ENCODE data around the gene PURB.

PURB gene

DNA sequence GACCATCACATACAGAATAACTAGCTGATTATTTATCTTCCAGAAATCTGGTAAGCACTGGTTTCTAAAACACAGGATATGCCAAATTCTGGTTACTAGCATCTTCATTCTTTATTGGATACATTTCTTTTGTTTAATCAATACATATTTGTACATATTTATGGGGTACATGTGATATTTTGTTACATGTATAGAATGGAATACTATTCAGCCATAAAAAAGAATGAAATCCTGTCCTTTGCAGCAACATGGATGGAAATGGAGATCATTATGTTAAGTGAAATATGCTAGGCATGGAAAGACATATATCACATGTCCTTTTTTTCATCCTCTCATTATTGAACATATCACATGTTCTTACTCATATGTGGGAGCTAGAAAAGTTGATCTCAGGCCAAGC, 32.7 kb upstream of the PURB start:
- no peak for DNase-seq (ENCODE audit: low read depth)
- H3K4me3 ChIP-seq (ENCODE audit: low read length), result no peak overlapping the region
- TF ChIP-seq, protein P1, sequence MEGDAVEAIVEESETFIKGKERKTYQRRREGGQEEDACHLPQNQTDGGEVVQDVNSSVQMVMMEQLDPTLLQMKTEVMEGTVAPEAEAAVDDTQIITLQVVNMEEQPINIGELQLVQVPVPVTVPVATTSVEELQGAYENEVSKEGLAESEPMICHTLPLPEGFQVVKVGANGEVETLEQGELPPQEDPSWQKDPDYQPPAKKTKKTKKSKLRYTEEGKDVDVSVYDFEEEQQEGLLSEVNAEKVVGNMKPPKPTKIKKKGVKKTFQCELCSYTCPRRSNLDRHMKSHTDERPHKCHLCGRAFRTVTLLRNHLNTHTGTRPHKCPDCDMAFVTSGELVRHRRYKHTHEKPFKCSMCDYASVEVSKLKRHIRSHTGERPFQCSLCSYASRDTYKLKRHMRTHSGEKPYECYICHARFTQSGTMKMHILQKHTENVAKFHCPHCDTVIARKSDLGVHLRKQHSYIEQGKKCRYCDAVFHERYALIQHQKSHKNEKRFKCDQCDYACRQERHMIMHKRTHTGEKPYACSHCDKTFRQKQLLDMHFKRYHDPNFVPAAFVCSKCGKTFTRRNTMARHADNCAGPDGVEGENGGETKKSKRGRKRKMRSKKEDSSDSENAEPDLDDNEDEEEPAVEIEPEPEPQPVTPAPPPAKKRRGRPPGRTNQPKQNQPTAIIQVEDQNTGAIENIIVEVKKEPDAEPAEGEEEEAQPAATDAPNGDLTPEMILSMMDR (conservative IDR thresholded peaks at IDR 0.05; ENCODE audit: low read depth, low read length), result no peak

DNA sequence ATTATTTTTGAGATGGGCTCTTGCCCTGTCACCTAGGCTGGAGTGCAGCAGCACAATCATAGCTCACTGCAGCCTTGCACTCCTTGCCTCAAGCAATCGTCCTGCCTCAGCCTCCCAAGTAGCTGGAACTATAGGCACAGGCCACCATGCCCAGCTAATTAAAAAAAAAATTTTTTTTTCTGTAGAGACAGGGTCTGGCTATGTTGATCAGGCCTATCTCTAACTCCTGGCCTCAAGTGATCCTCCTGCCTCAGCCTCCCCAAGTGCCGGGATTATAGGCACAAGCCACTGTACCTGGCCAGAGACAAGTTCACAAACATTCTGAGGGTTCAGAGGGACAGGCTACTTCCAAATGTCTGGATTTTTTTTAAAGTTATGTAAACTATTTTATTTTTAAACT, 32.1 kb upstream of the PURB start:
- no peak for DNase-seq (ENCODE audit: low read depth)
- TF ChIP-seq, protein P1 (conservative IDR thresholded peaks at IDR 0.05; ENCODE audit: low read depth, low read length), result no peak
- no peak overlapping the region for H3K4me3 ChIP-seq (ENCODE audit: low read length)

DNA sequence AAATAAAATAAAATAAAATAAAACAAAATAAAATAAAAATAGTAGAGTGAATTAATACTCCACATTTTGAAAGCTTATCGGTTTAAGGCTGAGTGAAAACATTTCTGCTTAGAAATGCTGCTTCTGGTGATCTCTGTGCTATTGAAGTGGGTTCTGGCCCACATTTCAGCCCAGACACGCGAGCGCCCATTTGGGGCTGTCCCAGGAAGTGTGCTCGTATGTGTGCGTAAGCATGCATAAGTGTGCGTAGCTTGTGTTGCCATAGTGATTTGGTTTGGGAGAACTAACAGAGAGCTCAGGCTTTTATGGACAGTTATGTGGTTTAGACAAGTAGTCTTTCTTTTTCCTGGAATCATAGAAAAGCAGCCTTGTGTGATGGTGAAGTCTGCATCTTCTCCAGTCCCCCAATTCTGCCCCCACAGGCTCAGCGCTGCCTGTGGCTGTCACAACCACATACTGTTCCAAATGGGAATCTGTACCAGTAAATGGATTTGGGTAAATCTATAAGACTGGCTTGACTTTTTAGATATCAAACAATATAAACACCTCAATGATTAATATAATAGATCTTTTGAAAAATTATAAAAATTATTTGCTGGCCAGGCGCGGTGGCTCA, 29.8 kb upstream of the PURB start:
- TF ChIP-seq, protein P1 (conservative IDR thresholded peaks at IDR 0.05; ENCODE audit: low read depth, low read length), result no peak
- no peak for DNase-seq (ENCODE audit: low read depth)
- no peak overlapping the region for H3K4me3 ChIP-seq (ENCODE audit: low read length)

DNA sequence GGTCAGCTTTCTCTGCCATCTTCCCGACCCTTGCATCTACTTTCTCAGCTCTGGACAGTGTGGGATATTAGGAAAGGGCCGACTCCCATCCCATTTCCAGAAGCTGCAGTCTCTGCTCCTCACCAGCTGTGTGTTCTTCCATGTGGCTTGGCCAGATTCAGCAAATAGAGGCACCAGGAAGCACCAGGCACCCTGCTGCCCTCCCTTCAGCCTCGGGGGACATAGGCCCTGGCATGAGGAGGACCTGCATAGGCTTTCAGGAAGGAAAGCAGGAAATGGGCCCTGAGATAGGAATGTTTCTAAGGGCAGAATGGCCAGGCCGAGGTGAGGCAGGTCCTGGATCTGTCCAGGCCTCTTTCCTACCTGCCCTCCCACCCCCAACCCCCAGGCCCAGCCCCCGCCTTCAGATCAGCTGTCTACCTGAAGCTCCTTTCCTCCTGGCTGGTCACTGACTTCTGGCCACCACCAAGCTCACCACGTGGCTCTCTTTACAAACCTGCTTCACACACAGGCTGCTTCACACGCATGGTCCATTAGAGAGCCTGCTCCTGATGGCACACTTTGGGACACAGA, 27.5 kb upstream of the PURB start:
- no peak overlapping the region for H3K4me3 ChIP-seq (ENCODE audit: low read length)
- TF ChIP-seq, protein P1 (conservative IDR thresholded peaks at IDR 0.05; ENCODE audit: low read depth, low read length), result no peak
- DNase-seq (ENCODE audit: low read depth), result no peak

DNA sequence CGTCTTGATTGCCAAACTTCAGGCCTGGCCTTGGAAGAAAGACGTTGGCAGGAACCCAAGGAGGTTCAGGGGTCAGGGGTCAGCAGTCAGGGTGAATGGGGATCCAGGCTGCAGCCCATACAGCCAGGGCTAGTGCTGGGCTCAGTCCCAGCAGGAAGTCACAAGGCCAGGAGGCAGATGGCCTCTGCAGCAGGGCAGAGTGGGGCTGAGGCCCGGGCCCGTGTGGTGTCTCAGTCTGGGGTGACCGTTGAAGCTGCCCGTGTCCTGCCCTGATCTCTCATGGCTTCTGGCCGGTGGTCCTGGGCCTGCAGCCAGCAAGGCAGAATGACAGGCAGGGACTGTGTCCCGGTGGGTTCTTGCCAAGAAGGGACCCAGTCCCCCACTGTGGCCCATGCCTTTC, 26.6 kb upstream of the PURB start:
- no peak for DNase-seq (ENCODE audit: low read depth)
- TF ChIP-seq, protein P1 (conservative IDR thresholded peaks at IDR 0.05; ENCODE audit: low read depth, low read length), result no peak
- no peak overlapping the region for H3K4me3 ChIP-seq (ENCODE audit: low read length)

DNA sequence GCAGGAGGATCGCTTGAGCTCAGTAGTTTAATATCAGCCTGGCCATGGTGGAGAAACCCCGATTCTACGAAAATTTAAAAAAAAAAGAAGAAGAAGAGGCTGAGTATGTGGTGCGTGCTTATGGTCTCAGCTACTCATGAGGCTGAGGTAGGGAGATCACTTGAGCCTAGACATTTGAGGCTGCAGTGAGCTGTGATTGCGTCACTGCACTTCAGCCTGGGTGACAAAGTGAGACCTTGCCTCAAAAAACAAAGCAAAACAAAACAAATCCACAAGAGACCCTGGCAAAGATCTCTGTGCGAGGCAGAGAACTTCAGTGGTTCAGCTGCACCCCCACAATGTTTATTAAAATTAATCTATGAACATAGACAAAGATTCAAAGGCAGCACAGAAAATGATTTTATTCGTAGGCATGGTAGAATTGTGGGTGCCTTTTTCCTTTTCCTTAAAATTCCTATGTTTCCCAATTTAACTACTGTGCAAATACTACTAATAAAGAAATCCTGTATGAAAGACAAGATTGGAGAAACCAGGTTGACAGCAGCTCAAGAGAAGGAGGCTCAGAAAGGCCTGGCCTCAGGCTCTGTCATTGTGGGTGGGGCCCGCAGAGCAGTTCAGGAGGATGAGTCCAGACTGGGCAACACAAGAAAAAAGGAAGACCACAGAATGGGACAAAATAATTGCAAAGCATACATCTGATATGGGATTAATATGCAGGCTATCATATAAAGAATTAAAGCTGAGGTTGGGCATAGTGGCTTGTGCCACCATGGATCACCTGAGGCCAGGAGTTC, 24.5 kb upstream of the PURB start:
- H3K4me3 ChIP-seq (ENCODE audit: low read length), result no peak overlapping the region
- TF ChIP-seq, protein P1 (conservative IDR thresholded peaks at IDR 0.05; ENCODE audit: low read depth, low read length), result no peak
- DNase-seq (ENCODE audit: low read depth), result no peak

Measured in retinal pigment epithelial cell (primary cell).